Measurements from ENCODE around the gene BTNL3.

The BTNL3 gene

GRCh38 chr5:181036816-181037364, 48.2 kb downstream of the BTNL3 start:
- Histone ChIP-seq H2BK12ac (ENCODE audit: low read length) (peak overlapping the region; percentile 4), H3K36me3 (replicated peaks in 1 of 2; ENCODE audit: control insufficient read depth in 2 of 2, insufficient read depth in 2 of 2, low read length in 2 of 2) (no peaks in the 10 kb centered on the region), H2BK15ac (ENCODE audit: low read length) (no peak overlapping the region), H2BK5ac (ENCODE audit: low read length) (no peak overlapping the region), H3K27ac (replicated peaks; ENCODE audit: low read length) (no peak overlapping the region), H3K4me2 (ENCODE audit: insufficient read depth, low read length, poor library complexity, severe bottlenecking) (no peak overlapping the region), H3K23ac (ENCODE audit: low read depth, low read length, poor library complexity) (no peak overlapping the region), H3K9ac (ENCODE audit: low read depth, low read length, poor library complexity) (no peak overlapping the region), H2AK5ac (ENCODE audit: low read depth, low read length) (no peak overlapping the region), H4K91ac (ENCODE audit: low read depth, low read length, poor library complexity) (peak overlapping the region; percentile 49), H3K14ac (ENCODE audit: low read length) (peak overlapping the region; percentile 63), H2AFZ (ENCODE audit: low read length) (no peak overlapping the region), H4K8ac (ENCODE audit: low read depth, low read length) (no peak overlapping the region), H3K79me1 (ENCODE audit: low read depth, low read length) (peaks cover 2% of the 10 kb centered on the region), H2BK120ac (ENCODE audit: low read depth, low read length) (no peak overlapping the region), H3K9me3 (replicated peaks in 1 of 2; ENCODE audit: control insufficient read depth in 2 of 2, insufficient read depth in 1 of 2, low read depth in 1 of 2, low read length in 2 of 2) (no peaks in the 10 kb centered on the region), H3K27me3 (ENCODE audit: control insufficient read depth in 3 of 3, insufficient read depth in 3 of 3, low read depth in 1 of 3, low read length in 3 of 3) (peaks cover 0 to 46% (median 0%) of the 10 kb centered on the region in 3 experiments), H3K4me1 (ENCODE audit: control insufficient read depth in 2 of 2, insufficient read depth in 1 of 2, low read depth in 1 of 2, low read length in 2 of 2) (peaks cover 0 to 9% of the 10 kb centered on the region in 2 donors), H3K4ac (ENCODE audit: low read length) (no peak overlapping the region), H3K4me3 (ENCODE audit: low read length in 2 of 2) (no peak overlapping the region), H3K18ac (ENCODE audit: low read length) (peak overlapping the region; percentile 84)
- no peak for DNase-seq (ENCODE audit: low spot score)
- WGBS, 2 donors (ENCODE audit: extremely low coverage in 2 of 2, insufficient read length in 2 of 2, insufficient replicate concordance in 1 of 2), result no CpG with 5 or more reads among the region's 13 CpGs

GRCh38 chr5:181037365-181037861, 48.8 kb downstream of the BTNL3 start:
- Histone ChIP-seq H2AK5ac (ENCODE audit: low read depth, low read length) (no peak overlapping the region), H3K36me3 (replicated peaks in 1 of 2; ENCODE audit: control insufficient read depth in 2 of 2, insufficient read depth in 2 of 2, low read length in 2 of 2) (no peaks in the 10 kb centered on the region), H3K4me3 (ENCODE audit: low read length in 2 of 2) (no peak overlapping the region), H3K4ac (ENCODE audit: low read length) (no peak overlapping the region), H4K91ac (ENCODE audit: low read depth, low read length, poor library complexity) (peak overlapping the region; percentile 49), H2BK120ac (ENCODE audit: low read depth, low read length) (no peak overlapping the region), H3K9ac (ENCODE audit: low read depth, low read length, poor library complexity) (no peak overlapping the region), H2BK12ac (ENCODE audit: low read length) (no peak overlapping the region), H3K23ac (ENCODE audit: low read depth, low read length, poor library complexity) (no peak overlapping the region), H3K4me2 (ENCODE audit: insufficient read depth, low read length, poor library complexity, severe bottlenecking) (no peak overlapping the region), H2BK15ac (ENCODE audit: low read length) (no peak overlapping the region), H3K27ac (replicated peaks; ENCODE audit: low read length) (no peak overlapping the region), H3K79me1 (ENCODE audit: low read depth, low read length) (peaks cover 2% of the 10 kb centered on the region), H2AFZ (ENCODE audit: low read length) (no peak overlapping the region), H3K14ac (ENCODE audit: low read length) (no peak overlapping the region), H4K8ac (ENCODE audit: low read depth, low read length) (no peak overlapping the region), H3K4me1 (ENCODE audit: control insufficient read depth in 2 of 2, insufficient read depth in 1 of 2, low read depth in 1 of 2, low read length in 2 of 2) (peaks cover 0 to 9% of the 10 kb centered on the region in 2 donors), H3K27me3 (ENCODE audit: control insufficient read depth in 3 of 3, insufficient read depth in 3 of 3, low read depth in 1 of 3, low read length in 3 of 3) (peaks cover 0 to 51% (median 0%) of the 10 kb centered on the region in 3 experiments), H2BK5ac (ENCODE audit: low read length) (no peak overlapping the region), H3K18ac (ENCODE audit: low read length) (peak overlapping the region; percentile 84), H3K9me3 (replicated peaks in 1 of 2; ENCODE audit: control insufficient read depth in 2 of 2, insufficient read depth in 1 of 2, low read depth in 1 of 2, low read length in 2 of 2) (no peaks in the 10 kb centered on the region)
- no peak for DNase-seq (ENCODE audit: low spot score)
- no CpG with 5 or more reads among the region's 4 CpGs for WGBS, 2 donors (ENCODE audit: extremely low coverage in 2 of 2, insufficient read length in 2 of 2, insufficient replicate concordance in 1 of 2)

GRCh38 chr5:181039471-181039870, 50.8 kb downstream of the BTNL3 start:
- Histone ChIP-seq H2BK5ac (ENCODE audit: low read length) (no peak overlapping the region), H3K4me3 (ENCODE audit: low read length in 2 of 2) (no peak overlapping the region), H2AFZ (ENCODE audit: low read length) (no peak overlapping the region), H3K4ac (ENCODE audit: low read length) (no peak overlapping the region), H3K9ac (ENCODE audit: low read depth, low read length, poor library complexity) (no peak overlapping the region), H3K79me1 (ENCODE audit: low read depth, low read length) (no peaks in the 10 kb centered on the region), H3K36me3 (replicated peaks in 1 of 2; ENCODE audit: control insufficient read depth in 2 of 2, insufficient read depth in 2 of 2, low read length in 2 of 2) (no peaks in the 10 kb centered on the region), H3K27me3 (ENCODE audit: control insufficient read depth in 3 of 3, insufficient read depth in 3 of 3, low read depth in 1 of 3, low read length in 3 of 3) (peaks cover 0 to 70% (median 0%) of the 10 kb centered on the region in 3 experiments), H3K27ac (replicated peaks; ENCODE audit: low read length) (no peak overlapping the region), H2BK15ac (ENCODE audit: low read length) (no peak overlapping the region), H2BK12ac (ENCODE audit: low read length) (no peak overlapping the region), H3K4me2 (ENCODE audit: insufficient read depth, low read length, poor library complexity, severe bottlenecking) (no peak overlapping the region), H2AK5ac (ENCODE audit: low read depth, low read length) (no peak overlapping the region), H3K9me3 (replicated peaks in 1 of 2; ENCODE audit: control insufficient read depth in 2 of 2, insufficient read depth in 1 of 2, low read depth in 1 of 2, low read length in 2 of 2) (no peaks in the 10 kb centered on the region), H4K91ac (ENCODE audit: low read depth, low read length, poor library complexity) (no peak overlapping the region), H3K18ac (ENCODE audit: low read length) (no peak overlapping the region), H4K8ac (ENCODE audit: low read depth, low read length) (no peak overlapping the region), H3K14ac (ENCODE audit: low read length) (no peak overlapping the region), H2BK120ac (ENCODE audit: low read depth, low read length) (no peak overlapping the region), H3K4me1 (ENCODE audit: control insufficient read depth in 2 of 2, insufficient read depth in 1 of 2, low read depth in 1 of 2, low read length in 2 of 2) (peaks cover 0 to 9% of the 10 kb centered on the region in 2 donors), H3K23ac (ENCODE audit: low read depth, low read length, poor library complexity) (no peak overlapping the region)
- no CpG with 5 or more reads among the region's 8 CpGs for WGBS, 2 donors (ENCODE audit: extremely low coverage in 2 of 2, insufficient read length in 2 of 2, insufficient replicate concordance in 1 of 2)
- no peak for DNase-seq (ENCODE audit: low spot score)

GRCh38 chr5:181039931-181040630, 51.4 kb downstream of the BTNL3 start, which contains the start of gene BTNL9:
Gene BTNL9, plus strand, starts transcription at chr5:181040266. Its CDS starts 5,224 bp downstream, at chr5:181045490.
- H2BK15ac ChIP-seq (ENCODE audit: low read length), result no peak within 1 kb of the TSS
- H3K4me2 ChIP-seq (ENCODE audit: insufficient read depth, low read length, poor library complexity, severe bottlenecking), result no peak within 1 kb of the TSS
- H2BK12ac ChIP-seq (ENCODE audit: low read length), result no peak within 1 kb of the TSS
- no peaks in the 10 kb centered on the region for H3K79me1 ChIP-seq (ENCODE audit: low read depth, low read length)
- H3K18ac ChIP-seq (ENCODE audit: low read length), result no peak within 1 kb of the TSS
- peaks cover 0 to 9% of the 10 kb centered on the region in 2 donors for H3K4me1 ChIP-seq (ENCODE audit: control insufficient read depth in 2 of 2, insufficient read depth in 1 of 2, low read depth in 1 of 2, low read length in 2 of 2)
- no peak within 1 kb of the TSS for H3K9ac ChIP-seq (ENCODE audit: low read depth, low read length, poor library complexity)
- no peaks in the 10 kb centered on the region for H3K9me3 ChIP-seq (replicated peaks in 1 of 2; ENCODE audit: control insufficient read depth in 2 of 2, insufficient read depth in 1 of 2, low read depth in 1 of 2, low read length in 2 of 2)
- H3K4ac ChIP-seq (ENCODE audit: low read length), result no peak within 1 kb of the TSS
- no peak within 1 kb of the TSS for H4K8ac ChIP-seq (ENCODE audit: low read depth, low read length)
- H2BK120ac ChIP-seq (ENCODE audit: low read depth, low read length), result no peak within 1 kb of the TSS
- H3K27me3 ChIP-seq (ENCODE audit: control insufficient read depth in 3 of 3, insufficient read depth in 3 of 3, low read depth in 1 of 3, low read length in 3 of 3), result peaks cover 0 to 74% (median 0%) of the 10 kb centered on the region in 3 experiments
- no peak within 1 kb of the TSS for H2BK5ac ChIP-seq (ENCODE audit: low read length)
- whole genome bisulfite sequencing, 2 donors (ENCODE audit: extremely low coverage in 2 of 2, insufficient read length in 2 of 2, insufficient replicate concordance in 1 of 2), result no CpG with 5 or more reads among the region's 17 CpGs
- H4K91ac ChIP-seq (ENCODE audit: low read depth, low read length, poor library complexity), result no peak within 1 kb of the TSS
- H3K36me3 ChIP-seq (replicated peaks in 1 of 2; ENCODE audit: control insufficient read depth in 2 of 2, insufficient read depth in 2 of 2, low read length in 2 of 2), result no peaks in the 10 kb centered on the region
- H3K14ac ChIP-seq (ENCODE audit: low read length), result no peak within 1 kb of the TSS
- no peak for DNase-seq (ENCODE audit: low spot score)
- no peak within 1 kb of the TSS for H2AFZ ChIP-seq (ENCODE audit: low read length)
- no peak within 1 kb of the TSS for H3K23ac ChIP-seq (ENCODE audit: low read depth, low read length, poor library complexity)
- H2AK5ac ChIP-seq (ENCODE audit: low read depth, low read length), result no peak within 1 kb of the TSS
- H3K27ac ChIP-seq (replicated peaks; ENCODE audit: low read length), result no peak within 1 kb of the TSS
- H3K4me3 ChIP-seq (ENCODE audit: low read length in 2 of 2), result no peak within 1 kb of the TSS

All from neuronal stem cell (in vitro differentiated cells).